Measurements from ENCODE around the gene DOCK10. TPM values are rescaled to one million over a fixed set of nuclear protein-coding genes. Genes with fewer than 3 reads are reported as not detected.

The DOCK10 gene
- total and polyA plus RNA-seq, 3 donors from 2014 or later, result 2.9 to 20.2 (median 11.4) TPM

- no peaks in the 10 kb centered on the region for H3K36me3 ChIP-seq (ENCODE audit: low read depth, missing control alignments)
- TF ChIP-seq POLR2A (IDR thresholded peaks at IDR 0.05), result no peak
- no peak for TF ChIP-seq CTCF (IDR thresholded peaks at IDR 0.05)
- no peaks in the 10 kb centered on the region for H3K9me3 ChIP-seq
- no peaks in the 10 kb centered on the region for H3K27me3 ChIP-seq
- 91 to 92% methylated on average over 2 of the region's 2 CpGs for WGBS, 2 donors
- H3K4me3 ChIP-seq, result no peak overlapping the region
- no peak for DNase-seq
- intact Hi-C loops (cut with DNase I; ENCODE audit: low total_unique reads), result no loop called here
- no peak overlapping the region for H3K27ac ChIP-seq
- H3K4me1 ChIP-seq, result no peaks in the 10 kb centered on the region
Measured at GRCh38 chr2:224843141-224843540, 199.1 kb downstream of the DOCK10 start.

- Histone ChIP-seq H3K27me3 (no peaks in the 10 kb centered on the region), H3K4me3 (no peak overlapping the region), H3K27ac (no peak overlapping the region), H3K4me1 (no peaks in the 10 kb centered on the region), H3K9me3 (no peaks in the 10 kb centered on the region), H3K36me3 (ENCODE audit: low read depth, missing control alignments) (no peaks in the 10 kb centered on the region)
- no peak for DNase-seq
- WGBS, 2 donors, result 95 to 96% methylated on average over 4 of the region's 4 CpGs
- intact Hi-C loops (cut with DNase I; ENCODE audit: low total_unique reads), result no loop called here
- TF ChIP-seq POLR2A (IDR thresholded peaks at IDR 0.05), result no peak
- TF ChIP-seq CTCF (IDR thresholded peaks at IDR 0.05), result no peak
Measured at GRCh38 chr2:224841910-224842309, 200.4 kb downstream of the DOCK10 start.

- intact Hi-C loops (cut with DNase I; ENCODE audit: low total_unique reads), result no loop called here
- Histone ChIP-seq H3K36me3 (ENCODE audit: low read depth, missing control alignments) (no peaks in the 10 kb centered on the region), H3K27me3 (no peaks in the 10 kb centered on the region), H3K27ac (no peak overlapping the region), H3K4me1 (peaks cover 4% of the 10 kb centered on the region), H3K4me3 (no peak overlapping the region), H3K9me3 (no peaks in the 10 kb centered on the region)
- no peak for DNase-seq
- TF ChIP-seq CTCF (IDR thresholded peaks at IDR 0.05) (no peak), POLR2A (IDR thresholded peaks at IDR 0.05) (no peak)
Measured at GRCh38 chr2:224838335-224838734, 203.9 kb downstream of the DOCK10 start.

- Histone ChIP-seq H3K27me3 (no peaks in the 10 kb centered on the region), H3K36me3 (ENCODE audit: low read depth, missing control alignments) (no peaks in the 10 kb centered on the region), H3K4me1 (peaks cover 4% of the 10 kb centered on the region), H3K4me3 (no peak overlapping the region), H3K27ac (no peak overlapping the region), H3K9me3 (no peaks in the 10 kb centered on the region)
- no peak for DNase-seq
- WGBS, 2 donors, result 72 to 76% methylated on average over 3 of the region's 3 CpGs
- TF ChIP-seq POLR2A (IDR thresholded peaks at IDR 0.05), result no peak
- TF ChIP-seq CTCF (IDR thresholded peaks at IDR 0.05), result no peak
- intact Hi-C loops (cut with DNase I; ENCODE audit: low total_unique reads), result no loop called here
Measured at GRCh38 chr2:224837558-224837957, 204.7 kb downstream of the DOCK10 start.

- Histone ChIP-seq H3K4me1 (peaks cover 4% of the 10 kb centered on the region), H3K27me3 (no peaks in the 10 kb centered on the region), H3K27ac (no peak overlapping the region), H3K9me3 (no peaks in the 10 kb centered on the region), H3K36me3 (ENCODE audit: low read depth, missing control alignments) (no peaks in the 10 kb centered on the region), H3K4me3 (no peak overlapping the region)
- intact Hi-C loops (cut with DNase I; ENCODE audit: low total_unique reads), result no loop called here
- WGBS, 2 donors, result 82 to 84% methylated on average over 2 of the region's 2 CpGs
- DNase-seq, result no peak
- TF ChIP-seq CTCF (IDR thresholded peaks at IDR 0.05) (no peak), POLR2A (IDR thresholded peaks at IDR 0.05) (no peak)
Measured at GRCh38 chr2:224837066-224837465, 205.2 kb downstream of the DOCK10 start.

All from testis (tissue), 3 donors.